KOPT-K1 (cell line): ENCODE results near the gene ARID1B.

Experiments used
- H3K27ac ChIP-seq: fragments of 200-600 bp; sonication (generic); 2 replicates; pipeline ENCODE4 v1.5.1; 2016; ENCODE audit warnings: antibody characterized with exemption, mild to moderate bottlenecking, low read depth, low read length; ENCODE audit not compliant: poor library complexity, severe bottlenecking
- H3K36me3 ChIP-seq: fragments of 200-600 bp; sonication (generic); 2 replicates; pipeline ENCODE4 v1.5.1; 2017; ENCODE audit warnings: antibody characterized with exemption, mild to moderate bottlenecking, low read length, moderate library complexity; ENCODE audit not compliant: insufficient read depth
- H3K9me3 ChIP-seq: fragments of 200-600 bp; sonication (generic); 2 replicates; pipeline ENCODE4 v1.5.1; 2017; ENCODE audit warnings: antibody characterized with exemption, low read length, mild to moderate bottlenecking; ENCODE audit not compliant: insufficient read depth, poor library complexity, severe bottlenecking

The ARID1B gene

GRCh38 chr6:156796627-156797026, 19.4 kb downstream of the ARID1B start:
- no peaks in the 10 kb centered on the region for H3K9me3 ChIP-seq
- no peak overlapping the region for H3K27ac ChIP-seq
- H3K36me3 ChIP-seq: peaks cover 13% of the 10 kb centered on the region; the same call in 1 of the 2 replicates

- Histone ChIP-seq H3K27ac (no peak overlapping the region), H3K9me3 (no peaks in the 10 kb centered on the region), H3K36me3 (peaks cover 13% of the 10 kb centered on the region; the same call in 1 of the 2 replicates)
Observed at GRCh38 chr6:156797901-156798735, 20.9 kb downstream of the ARID1B start.

- H3K27ac ChIP-seq: no peak overlapping the region
- H3K9me3 ChIP-seq: no peaks in the 10 kb centered on the region
- peaks cover 9% of the 10 kb centered on the region; the same call in 1 of the 2 replicates for H3K36me3 ChIP-seq
Observed at GRCh38 chr6:156801712-156802111, 24.5 kb downstream of the ARID1B start.

- peaks cover 9% of the 10 kb centered on the region; the same call in 1 of the 2 replicates for H3K36me3 ChIP-seq
- no peaks in the 10 kb centered on the region for H3K9me3 ChIP-seq
- no peak overlapping the region for H3K27ac ChIP-seq
Observed at GRCh38 chr6:156803353-156803752, 26.2 kb downstream of the ARID1B start.

GRCh38 chr6:156804402-156804801, 27.2 kb downstream of the ARID1B start:
- Histone ChIP-seq H3K9me3 (no peaks in the 10 kb centered on the region), H3K27ac (no peak overlapping the region)

GRCh38 chr6:156806155-156806554, 29.0 kb downstream of the ARID1B start:
- no peak overlapping the region for H3K27ac ChIP-seq
- no peaks in the 10 kb centered on the region for H3K36me3 ChIP-seq
- H3K9me3 ChIP-seq: peaks cover 11% of the 10 kb centered on the region

More at GRCh38 chr6:156804402-156804801, 27.2 kb downstream of the ARID1B start:
- peaks cover 7% of the 10 kb centered on the region; the same call in 1 of the 2 replicates for H3K36me3 ChIP-seq

GRCh38 chr6:156807028-156807427, 29.9 kb downstream of the ARID1B start:
- no peaks in the 10 kb centered on the region for H3K36me3 ChIP-seq

GRCh38 chr6:156807795-156808194, 30.6 kb downstream of the ARID1B start:
- no peaks in the 10 kb centered on the region for H3K36me3 ChIP-seq
- H3K27ac ChIP-seq: no peak overlapping the region
- H3K9me3 ChIP-seq: peaks cover 11% of the 10 kb centered on the region

More at GRCh38 chr6:156807028-156807427, 29.9 kb downstream of the ARID1B start:
- Histone ChIP-seq H3K9me3 (peaks cover 11% of the 10 kb centered on the region), H3K27ac (no peak overlapping the region)

GRCh38 chr6:156808287-156808686, 31.1 kb downstream of the ARID1B start:
- no peaks in the 10 kb centered on the region for H3K36me3 ChIP-seq
- H3K9me3 ChIP-seq: peaks cover 11% of the 10 kb centered on the region
- no peak overlapping the region for H3K27ac ChIP-seq

GRCh38 chr6:156809034-156809433, 31.9 kb downstream of the ARID1B start:
- Histone ChIP-seq H3K27ac (no peak overlapping the region), H3K36me3 (no peaks in the 10 kb centered on the region), H3K9me3 (peaks cover 11% of the 10 kb centered on the region)

- Histone ChIP-seq H3K36me3 (no peaks in the 10 kb centered on the region), H3K27ac (no peak overlapping the region), H3K9me3 (peaks cover 11% of the 10 kb centered on the region)
Observed at GRCh38 chr6:156809446-156810178, 32.4 kb downstream of the ARID1B start.

GRCh38 chr6:156814036-156814581, 36.9 kb downstream of the ARID1B start:
- H3K9me3 ChIP-seq: peaks cover 11% of the 10 kb centered on the region
- no peak overlapping the region for H3K27ac ChIP-seq
- no peaks in the 10 kb centered on the region for H3K36me3 ChIP-seq

GRCh38 chr6:156816505-156816904, 39.3 kb downstream of the ARID1B start:
- Histone ChIP-seq H3K27ac (no peak overlapping the region), H3K36me3 (no peaks in the 10 kb centered on the region), H3K9me3 (no peaks in the 10 kb centered on the region)

- H3K9me3 ChIP-seq: no peaks in the 10 kb centered on the region
- no peaks in the 10 kb centered on the region for H3K36me3 ChIP-seq
Observed at GRCh38 chr6:156820089-156820798, 43.1 kb downstream of the ARID1B start.

GRCh38 chr6:156821707-156822106, 44.5 kb downstream of the ARID1B start:
- H3K27ac ChIP-seq: no peak overlapping the region
- no peaks in the 10 kb centered on the region for H3K9me3 ChIP-seq
- no peaks in the 10 kb centered on the region for H3K36me3 ChIP-seq

More at GRCh38 chr6:156820089-156820798, 43.1 kb downstream of the ARID1B start:
- H3K27ac ChIP-seq: no peak overlapping the region
